IMR-90 (cell line): ENCODE data around the gene TMEM143.
A peak's percentile ranks its signal among the peaks of the same experiment; 100 is the strongest.

Experiments used
- CHD1 ChIP-seq: IDR thresholded peaks from 2 replicates; pipeline ENCODE4 v1.6.1; 2012; ENCODE audit warnings: low read depth, low read length, improper control_type of control experiment
- CTCF ChIP-seq: conservative IDR thresholded peaks from 2 replicates; pipeline ENCODE4 v1.5.1; 2012; ENCODE audit warnings: mild to moderate bottlenecking, low read depth, low read length, improper control_type of control experiment
- ELK1 ChIP-seq: fragments of 150-350 bp; IDR thresholded peaks from 2 replicates; pipeline ENCODE4 v1.6.1; 2016; ENCODE audit warnings: low read depth, mild to moderate bottlenecking, low read length, moderate library complexity, borderline replicate concordance
- MXI1 ChIP-seq: IDR thresholded peaks from 2 replicates; pipeline ENCODE4 v1.6.1; 2012; ENCODE audit warnings: low read depth, mild to moderate bottlenecking, low read length, moderate library complexity, borderline replicate concordance
- POLR2A ChIP-seq: IDR thresholded peaks from 2 replicates; pipeline ENCODE4 v1.6.1; 2012; ENCODE audit warnings: mild to moderate bottlenecking, low read depth, low read length
- RFX5 ChIP-seq: IDR thresholded peaks from 2 replicates; pipeline ENCODE4 v1.8.0; 2012; ENCODE audit warnings: low read depth, mild to moderate bottlenecking, low read length, moderate library complexity
- TF ChIP-seq, protein P1 (sequence below): fragments of 150-350 bp; IDR thresholded peaks from 2 replicates; pipeline ENCODE4 v1.6.1; 2017; ENCODE audit warnings: mild to moderate bottlenecking, antibody characterized with exemption, low read length, low read depth

- TF ChIP-seq CTCF, result no peak
- TF ChIP-seq, protein P1, sequence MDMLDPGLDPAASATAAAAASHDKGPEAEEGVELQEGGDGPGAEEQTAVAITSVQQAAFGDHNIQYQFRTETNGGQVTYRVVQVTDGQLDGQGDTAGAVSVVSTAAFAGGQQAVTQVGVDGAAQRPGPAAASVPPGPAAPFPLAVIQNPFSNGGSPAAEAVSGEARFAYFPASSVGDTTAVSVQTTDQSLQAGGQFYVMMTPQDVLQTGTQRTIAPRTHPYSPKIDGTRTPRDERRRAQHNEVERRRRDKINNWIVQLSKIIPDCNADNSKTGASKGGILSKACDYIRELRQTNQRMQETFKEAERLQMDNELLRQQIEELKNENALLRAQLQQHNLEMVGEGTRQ, result no peak; the same call in none of the 2 replicates
- TF ChIP-seq MXI1, result no peak
- no peak for TF ChIP-seq ELK1
- no peak for TF ChIP-seq RFX5
- peak; percentile 94 for TF ChIP-seq POLR2A
- TF ChIP-seq CHD1, result peak; percentile 84
Measured at GRCh38 chr19:48325265-48325910, 38.4 kb downstream of the TMEM143 start, which contains the start of gene EMP3.
